Activated CD8-positive, alpha-beta memory T cell treated with anti-CD3 and anti-CD28 coated beads, Interleukin-2, amount 50 U/mL, for 4 hours (primary cell): ENCODE measurements around the gene MSRB2.
"Not testable (repeated sequence)": the region's sequence is repeated elsewhere in the genome, so short reads cannot be mapped to it uniquely, and the experiment has no call there.

Source experiments
- DNase-seq: peaks from one replicate; pipeline ENCODE4 v3.0.0-alpha.2; 2020

MSRB2 gene

DNA sequence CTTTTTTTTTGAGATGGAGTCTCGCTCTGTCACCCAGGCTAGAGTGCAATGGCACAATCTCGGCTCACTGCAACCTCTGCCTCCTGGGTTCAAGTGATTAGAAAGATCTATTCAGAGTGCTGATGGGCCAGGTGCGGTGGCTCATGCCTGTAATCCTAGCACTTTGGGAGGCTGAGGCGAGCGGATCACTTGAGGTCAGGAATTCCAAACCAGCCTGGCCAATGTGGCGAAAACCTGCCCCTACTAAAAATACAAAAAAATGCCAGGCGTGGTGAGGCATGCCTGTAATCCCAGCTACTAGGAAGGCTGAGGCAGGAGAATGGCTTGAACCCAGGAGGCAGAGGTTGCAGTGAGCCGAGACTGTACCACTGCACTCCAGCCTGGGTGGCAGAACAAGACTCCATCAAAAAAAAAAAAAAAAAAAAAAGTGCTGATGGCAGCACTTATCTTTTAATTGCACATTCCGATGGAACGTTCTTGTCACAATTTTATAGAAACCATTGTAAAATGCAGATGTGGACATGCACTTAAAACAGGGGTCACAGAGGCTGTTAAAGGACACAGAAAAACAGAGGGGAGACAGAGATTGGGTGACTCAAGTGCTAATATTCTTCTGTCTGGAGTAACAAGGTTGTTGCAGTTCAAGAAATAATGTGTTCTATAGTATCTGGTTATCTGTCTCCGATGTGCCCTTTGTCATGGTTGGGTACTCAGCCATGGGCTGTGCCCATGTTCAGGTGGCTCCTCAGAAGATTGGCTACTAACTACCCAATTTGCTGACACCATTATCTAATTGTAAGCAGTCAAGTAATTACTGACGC lies 25.1 kb upstream of the MSRB2 start:
- DNase-seq: not testable (repeated sequence)

- DNase-seq: no peak
These were observed 24.5 kb upstream of the MSRB2 start for GRCh38 chr10:23070913-23071218.

- not testable (repeated sequence) for DNase-seq
These were observed 22.8 kb upstream of the MSRB2 start for GRCh38 chr10:23072593-23072992.

DNA sequence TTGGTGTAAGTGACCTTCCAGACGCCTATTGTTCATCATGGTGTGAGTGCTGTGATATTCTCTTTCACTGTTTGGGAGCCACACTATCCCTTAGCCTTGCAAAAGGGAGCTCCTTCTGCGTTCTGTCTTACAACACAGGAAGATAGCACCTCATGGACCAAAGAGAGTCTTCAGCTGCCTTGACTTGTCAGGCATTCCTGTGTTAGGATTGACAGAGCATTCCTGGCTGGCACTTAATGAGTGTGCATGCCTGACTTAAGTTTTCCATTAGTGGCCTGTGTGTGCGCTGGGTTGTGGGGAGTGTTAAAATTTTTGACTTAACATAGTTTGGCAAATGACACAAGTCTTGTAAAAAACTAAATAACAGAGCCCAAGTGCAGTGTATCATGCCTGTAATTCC lies 21.9 kb upstream of the MSRB2 start:
- DNase-seq: no peak

- DNase-seq: no peak
These were observed 19.7 kb upstream of the MSRB2 start for GRCh38 chr10:23075672-23076071.

DNA sequence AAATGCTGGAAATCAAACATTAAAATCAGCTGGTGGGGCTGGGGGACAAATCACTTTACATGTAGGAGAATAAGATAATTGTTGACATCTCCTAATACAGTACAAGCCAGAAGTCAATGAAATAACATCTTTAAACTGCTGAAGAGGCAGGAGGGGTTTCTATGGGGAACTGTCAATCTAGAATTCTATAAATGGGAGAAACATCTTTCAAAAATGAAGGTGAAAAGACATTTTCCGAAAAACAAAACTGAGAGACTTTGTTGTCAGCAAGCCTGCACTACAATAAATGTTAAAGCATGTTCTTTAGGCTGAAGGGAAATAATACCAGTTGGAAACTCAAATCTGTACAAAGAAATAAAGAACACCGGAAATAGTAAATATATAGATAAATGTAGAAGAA lies 17.3 kb upstream of the MSRB2 start:
- DNase-seq: no peak

DNA sequence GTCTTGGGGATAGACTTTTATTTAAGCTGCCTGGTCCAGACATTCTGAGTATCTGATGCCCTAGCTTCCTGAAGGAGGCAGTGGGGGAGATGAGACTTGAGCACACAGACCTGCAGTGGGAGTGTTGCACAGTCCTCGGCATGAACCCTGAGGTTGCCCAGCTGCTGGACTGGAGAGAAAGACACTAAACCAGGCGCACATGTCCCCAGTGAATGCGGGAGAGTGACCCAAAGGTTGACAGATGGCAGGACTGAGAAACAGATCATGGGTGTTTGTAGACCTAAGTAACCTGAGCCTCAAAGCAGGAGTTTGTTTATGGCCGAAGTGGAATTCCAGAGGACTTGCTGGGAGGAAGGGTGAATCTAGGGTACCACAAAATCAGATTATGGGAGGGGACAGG lies 15.7 kb upstream of the MSRB2 start:
- no peak for DNase-seq

GRCh38 chr10:23080262-23080661 lies 15.1 kb upstream of the MSRB2 start:
- no peak for DNase-seq

DNA sequence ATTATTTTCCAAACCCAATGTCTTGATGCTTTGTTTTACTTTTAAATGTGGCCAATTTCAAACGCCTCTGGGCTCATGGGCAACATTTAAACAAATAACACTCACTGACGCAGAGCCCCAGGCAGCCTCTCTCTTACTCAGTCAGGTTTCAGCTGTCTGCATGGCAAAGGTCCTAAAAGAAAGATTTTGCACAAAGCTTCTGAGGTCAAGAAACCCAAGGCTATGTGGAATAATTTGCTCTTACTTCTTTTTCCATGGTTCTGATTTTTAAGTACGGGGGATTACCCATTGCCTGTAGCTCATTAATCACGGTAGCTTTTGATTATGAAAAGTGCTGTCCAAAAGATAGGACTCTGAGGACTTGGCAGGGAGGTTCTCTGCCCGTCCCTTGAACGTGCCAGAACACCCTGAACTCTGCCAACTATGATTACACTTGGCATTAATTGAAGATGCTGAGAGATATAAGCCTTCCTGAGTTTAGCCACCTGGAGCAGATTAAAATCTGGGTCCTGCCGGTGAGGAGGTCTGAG lies 14.1 kb upstream of the MSRB2 start:
- no peak for DNase-seq

DNA sequence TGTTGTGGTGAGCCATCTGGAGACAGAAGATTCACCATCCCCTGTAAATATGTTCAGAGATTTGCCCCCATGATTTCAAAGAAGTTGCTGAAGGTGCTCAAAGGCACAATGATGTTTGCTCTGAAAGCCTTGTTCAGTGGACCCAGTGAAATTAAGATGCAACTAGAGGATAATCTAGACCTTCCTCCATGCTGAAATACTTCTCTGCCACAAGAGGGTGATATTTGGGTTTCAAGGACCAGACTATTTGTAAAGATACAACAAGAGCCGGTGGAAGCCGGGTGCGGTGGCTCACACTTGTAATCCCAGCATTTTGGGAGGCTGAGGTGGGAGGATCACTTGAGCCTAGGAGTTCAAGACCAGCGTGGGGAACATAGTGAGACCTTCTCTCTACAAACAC lies 13.5 kb upstream of the MSRB2 start:
- DNase-seq: no peak

- no peak for DNase-seq
These were observed 6.8 kb upstream of the MSRB2 start for GRCh38 chr10:23088609-23089008.

DNA sequence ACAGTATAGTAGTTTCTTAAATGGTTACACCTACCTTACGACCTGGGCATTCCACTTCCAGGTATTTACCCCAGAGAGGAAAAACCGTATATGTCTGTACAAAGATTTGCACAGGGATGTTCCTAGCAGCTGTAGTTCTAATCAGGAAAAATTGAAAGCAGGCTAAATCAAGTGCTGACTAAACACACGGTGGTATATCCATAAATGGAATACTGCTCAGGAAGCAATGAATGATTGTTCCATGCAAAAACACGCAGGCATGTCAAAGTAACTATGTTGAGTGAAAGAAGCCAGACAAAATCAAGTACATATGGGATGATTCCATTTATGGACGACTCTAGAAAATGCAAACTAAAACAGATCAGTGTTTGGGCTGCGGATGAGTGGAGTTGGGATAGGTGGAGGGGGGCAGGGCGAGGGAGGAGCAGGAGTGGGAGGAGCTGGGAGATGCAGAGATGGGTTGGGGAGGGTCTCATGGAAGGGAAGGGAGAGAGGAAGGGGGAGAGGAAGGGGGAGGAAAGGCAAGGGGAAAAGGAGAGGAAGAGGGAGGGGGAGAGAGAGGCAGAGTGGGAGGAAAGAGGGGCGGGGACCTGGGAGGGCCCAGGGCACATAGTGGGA lies 484 bp upstream of the MSRB2 start:
- no peak for DNase-seq

DNA sequence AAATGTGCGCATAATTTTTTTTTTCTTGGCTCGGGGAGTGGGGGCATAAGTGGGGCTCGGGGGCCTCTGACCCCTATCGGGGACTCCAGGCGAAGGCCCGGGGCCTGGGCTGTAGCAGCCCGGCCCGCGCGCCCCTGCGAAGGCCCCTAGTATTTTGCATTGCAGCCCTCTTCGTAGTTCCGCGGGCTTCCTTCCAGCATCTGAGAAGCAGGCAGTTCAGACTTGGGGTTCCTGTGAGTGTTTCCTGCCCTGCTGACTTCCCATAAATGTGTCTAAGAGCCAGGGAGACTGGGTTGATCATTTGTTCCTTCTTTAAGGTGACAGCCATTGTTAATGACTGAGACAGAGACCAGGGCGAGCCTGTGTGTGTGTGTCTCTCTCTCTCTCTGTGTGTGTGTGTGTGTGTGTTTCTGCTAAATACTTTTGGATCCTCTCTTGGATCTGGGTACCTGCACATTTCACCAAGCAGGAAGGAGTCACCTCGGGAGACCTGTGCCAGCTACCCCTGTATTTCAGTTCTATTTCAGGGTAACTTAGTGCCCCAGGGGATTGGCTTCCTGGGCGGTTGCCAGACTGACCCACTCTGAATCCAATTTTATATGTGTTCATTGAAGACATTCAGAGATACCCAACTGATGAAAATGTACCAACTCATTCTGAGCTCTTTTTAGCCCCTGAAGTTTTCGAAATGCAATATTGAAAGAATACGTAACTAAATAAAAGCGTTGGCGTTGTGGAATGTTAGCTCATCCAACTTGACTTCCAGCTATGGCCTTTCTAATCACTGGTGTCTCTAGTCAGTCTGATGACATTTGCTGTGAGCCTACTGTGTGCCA lies 805 bp downstream of the MSRB2 start:
- DNase-seq: peak; percentile 21

- DNase-seq: no peak
These were observed 1.6 kb downstream of the MSRB2 start for GRCh38 chr10:23096802-23097549.

- DNase-seq: no peak
These were observed 3.7 kb downstream of the MSRB2 start for GRCh38 chr10:23099079-23099478.

GRCh38 chr10:23099816-23100215 lies 4.4 kb downstream of the MSRB2 start:
- no peak for DNase-seq

DNA sequence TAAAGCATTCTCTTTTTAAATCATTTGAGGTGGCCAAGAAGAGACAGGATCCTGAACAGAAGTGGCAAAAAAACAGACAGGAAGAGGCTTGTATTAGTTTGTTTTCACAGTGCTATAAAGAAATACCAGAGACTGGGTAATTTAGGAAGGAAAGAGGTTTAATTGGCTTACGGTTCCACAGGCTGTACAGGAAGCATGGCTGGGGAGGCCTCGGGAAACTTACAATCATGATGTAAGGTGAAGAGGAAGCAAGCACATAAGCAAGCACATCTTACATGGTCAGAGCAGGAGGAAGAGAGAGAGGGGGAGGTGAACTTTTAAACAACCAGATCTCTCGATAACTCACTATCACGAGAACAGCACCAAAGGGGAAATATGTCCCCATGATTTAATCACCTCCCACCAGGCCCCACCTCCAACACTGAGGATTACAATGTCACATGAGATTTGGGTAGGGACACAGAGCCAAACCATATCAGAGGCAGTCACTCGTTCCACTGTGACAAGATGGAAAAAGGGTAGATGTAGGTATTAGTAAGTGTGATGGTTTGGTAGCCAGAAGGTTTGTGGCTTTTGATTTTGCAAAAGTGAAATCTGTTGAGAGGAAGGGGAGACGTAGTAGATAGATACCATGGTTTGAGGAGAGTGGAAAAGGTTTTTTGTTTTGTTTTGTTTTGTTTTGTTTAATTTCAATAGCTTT lies 5.1 kb downstream of the MSRB2 start:
- no peak for DNase-seq

GRCh38 chr10:23106331-23107072 lies 11.1 kb downstream of the MSRB2 start:
- no peak for DNase-seq

GRCh38 chr10:23110722-23111516 lies 15.5 kb downstream of the MSRB2 start:
- no peak for DNase-seq

GRCh38 chr10:23111517-23112286 lies 16.3 kb downstream of the MSRB2 start:
- DNase-seq: no peak
